Esophagus squamous epithelium (tissue), 5 donors: Measurements from ENCODE around the gene BDNF. TPM values are rescaled to one million over a fixed set of nuclear protein-coding genes. Genes with fewer than 3 reads are reported as not detected.

Source experiments
- DNase-seq: peaks from one replicate; lab custom pipeline; 2025; lab: John Stamatoyannopoulos, UW
- H3K27ac ChIP-seq, 4 donors: fragments of 200-600 bp; sonication (generic); one replicate each; pipeline ENCODE4 v1.5.1; 2016 to 2019; ENCODE audit warnings: mild to moderate bottlenecking in 1 of 4
- H3K27me3 ChIP-seq, 4 donors: fragments of 200-600 bp; sonication (generic); 1 replicate in 3 of 4; 2 replicates in 1 of 4; pipeline versions ENCODE4 v1.5.1 to v1.6.0; 2017 to 2021; ENCODE audit warnings: antibody characterized with exemption in 1 of 4
- H3K36me3 ChIP-seq, 3 donors: fragments of 200-600 bp; sonication (generic); one replicate each; pipeline ENCODE4 v1.5.1; 2016 to 2019
- H3K4me1 ChIP-seq, 3 donors: fragments of 200-600 bp; sonication (generic); one replicate each; pipeline ENCODE4 v1.5.1; 2017 to 2019
- H3K4me3 ChIP-seq, 4 donors: fragments of 200-600 bp; sonication (generic); 1 replicate in 3 of 4; 2 replicates in 1 of 4; pipeline ENCODE4 v1.5.1; 2016 to 2019; ENCODE audit warnings: mild to moderate bottlenecking in 2 of 4, moderate library complexity in 1 of 4
- H3K9me3 ChIP-seq, 3 donors: fragments of 200-600 bp; sonication (generic); one replicate each; pipeline ENCODE4 v1.5.1; 2016 to 2019
- CTCF ChIP-seq, 6 experiments: fragments of 450-650 bp in 4 of 6; fragments of 200-600 bp in 2 of 6; sonication (generic) in 2 of 6; IDR thresholded peaks; one replicate each; pipeline ENCODE4 v1.5.1; 2016 to 2019; ENCODE audit warnings: antibody characterized with exemption in 6 of 6, mild to moderate bottlenecking in 4 of 6, moderate library complexity in 4 of 6
- POLR2A ChIP-seq, 4 donors: fragments of 450-650 bp; IDR thresholded peaks; one replicate each; pipeline ENCODE4 v1.6.1; 2017; ENCODE audit warnings: antibody characterized with exemption in 4 of 4, mild to moderate bottlenecking in 4 of 4, moderate library complexity in 3 of 4
- WGBS, 2 donors: methylation state at CpG; one replicate each; pipeline ENCODE4 v1.1.5; 2018; 5-methylcytosine and 5-hydroxymethylcytosine counted together
- intact Hi-C: fragments of 100-400 bp; cut with DNase I; formaldehyde crosslinking; loops from one replicate; pipeline ENCODE4 v1.15.0; 2022
- total RNA-seq, 4 donors: library from RNA; depleted of rRNA; stranded (reverse); fragments of >200 nt; gene quantifications; one replicate each; pipeline ENCODE4 v1.1.0, GENCODE V29; 2016
- donor health status: DM: yes; HTN: yes; CAD: no.

The BDNF gene
- total RNA-seq, 4 donors from 2014 or later, result 0.15 to 1.1 (median 0.84) TPM

GRCh38 chr11:27653990-27654758 is 46.1 kb downstream of the BDNF start:
- H3K36me3 ChIP-seq, result peaks cover 0 to 14% (median 0%) of the 10 kb centered on the region in 3 donors
- H3K27ac ChIP-seq, result no peak overlapping the region
- WGBS, 2 donors, result 62 to 68% methylated on average over 8 of the region's 8 CpGs
- DNase-seq, result no peak
- no peaks in the 10 kb centered on the region for H3K4me1 ChIP-seq
- H3K9me3 ChIP-seq, result no peaks in the 10 kb centered on the region
- no peaks in the 10 kb centered on the region for H3K27me3 ChIP-seq
- no peak for TF ChIP-seq CTCF (IDR thresholded peaks at IDR 0.05)
- TF ChIP-seq POLR2A (IDR thresholded peaks at IDR 0.05), result no peak
- no peak overlapping the region for H3K4me3 ChIP-seq
- intact Hi-C loops, result no loop called here

GRCh38 chr11:27651711-27652110 is 48.5 kb downstream of the BDNF start:
- no peak overlapping the region for H3K4me3 ChIP-seq
- intact Hi-C loops, result no loop called here
- no peaks in the 10 kb centered on the region for H3K36me3 ChIP-seq
- H3K27me3 ChIP-seq, result no peaks in the 10 kb centered on the region
- peaks cover 0 to 2% (median 0%) of the 10 kb centered on the region in 3 donors for H3K4me1 ChIP-seq
- no peaks in the 10 kb centered on the region for H3K9me3 ChIP-seq
- TF ChIP-seq CTCF (IDR thresholded peaks at IDR 0.05) (no peak), POLR2A (IDR thresholded peaks at IDR 0.05) (no peak)
- H3K27ac ChIP-seq, result no peak overlapping the region
- DNase-seq, result no peak

- no peak for DNase-seq
These were observed 49.3 kb downstream of the BDNF start for GRCh38 chr11:27650988-27651387.

GRCh38 chr11:27649800-27650199 is 50.5 kb downstream of the BDNF start:
- intact Hi-C loops, result no loop called here
- peaks cover 0 to 15% (median 0%) of the 10 kb centered on the region in 3 donors for H3K4me1 ChIP-seq
- TF ChIP-seq POLR2A (IDR thresholded peaks at IDR 0.05) (no peak), CTCF (IDR thresholded peaks at IDR 0.05) (no peak)
- no peaks in the 10 kb centered on the region for H3K27me3 ChIP-seq
- no peaks in the 10 kb centered on the region for H3K36me3 ChIP-seq
- no peak overlapping the region for H3K4me3 ChIP-seq
- no peaks in the 10 kb centered on the region for H3K9me3 ChIP-seq
- no peak overlapping the region for H3K27ac ChIP-seq
- DNase-seq, result no peak
- 66 to 71% methylated on average over 2 of the region's 2 CpGs for WGBS, 2 donors

More at GRCh38 chr11:27650988-27651387, 49.3 kb downstream of the BDNF start:
- H3K4me3 ChIP-seq, result no peak overlapping the region
- no peaks in the 10 kb centered on the region for H3K27me3 ChIP-seq
- H3K4me1 ChIP-seq, result peaks cover 0 to 9% (median 0%) of the 10 kb centered on the region in 3 donors
- no peaks in the 10 kb centered on the region for H3K9me3 ChIP-seq
- no peaks in the 10 kb centered on the region for H3K36me3 ChIP-seq
- no peak overlapping the region for H3K27ac ChIP-seq
- intact Hi-C loops, result no loop called here
- WGBS, 2 donors, result 67 to 68% methylated on average over 4 of the region's 4 CpGs
- TF ChIP-seq POLR2A (IDR thresholded peaks at IDR 0.05) (no peak), CTCF (IDR thresholded peaks at IDR 0.05) (no peak)

- no peaks in the 10 kb centered on the region for H3K36me3 ChIP-seq
- no peaks in the 10 kb centered on the region for H3K27me3 ChIP-seq
- no peak overlapping the region for H3K27ac ChIP-seq
- intact Hi-C loops, result no loop called here
- peaks cover 0 to 15% (median 0%) of the 10 kb centered on the region in 3 donors for H3K4me1 ChIP-seq
- no peak for DNase-seq
- no peak overlapping the region for H3K4me3 ChIP-seq
- TF ChIP-seq CTCF (IDR thresholded peaks at IDR 0.05) (no peak), POLR2A (IDR thresholded peaks at IDR 0.05) (no peak)
- no peaks in the 10 kb centered on the region for H3K9me3 ChIP-seq
These were observed 51.4 kb downstream of the BDNF start for GRCh38 chr11:27648840-27649239.
